ENCODE results near the gene EFEMP2.

The EFEMP2 gene

DNA sequence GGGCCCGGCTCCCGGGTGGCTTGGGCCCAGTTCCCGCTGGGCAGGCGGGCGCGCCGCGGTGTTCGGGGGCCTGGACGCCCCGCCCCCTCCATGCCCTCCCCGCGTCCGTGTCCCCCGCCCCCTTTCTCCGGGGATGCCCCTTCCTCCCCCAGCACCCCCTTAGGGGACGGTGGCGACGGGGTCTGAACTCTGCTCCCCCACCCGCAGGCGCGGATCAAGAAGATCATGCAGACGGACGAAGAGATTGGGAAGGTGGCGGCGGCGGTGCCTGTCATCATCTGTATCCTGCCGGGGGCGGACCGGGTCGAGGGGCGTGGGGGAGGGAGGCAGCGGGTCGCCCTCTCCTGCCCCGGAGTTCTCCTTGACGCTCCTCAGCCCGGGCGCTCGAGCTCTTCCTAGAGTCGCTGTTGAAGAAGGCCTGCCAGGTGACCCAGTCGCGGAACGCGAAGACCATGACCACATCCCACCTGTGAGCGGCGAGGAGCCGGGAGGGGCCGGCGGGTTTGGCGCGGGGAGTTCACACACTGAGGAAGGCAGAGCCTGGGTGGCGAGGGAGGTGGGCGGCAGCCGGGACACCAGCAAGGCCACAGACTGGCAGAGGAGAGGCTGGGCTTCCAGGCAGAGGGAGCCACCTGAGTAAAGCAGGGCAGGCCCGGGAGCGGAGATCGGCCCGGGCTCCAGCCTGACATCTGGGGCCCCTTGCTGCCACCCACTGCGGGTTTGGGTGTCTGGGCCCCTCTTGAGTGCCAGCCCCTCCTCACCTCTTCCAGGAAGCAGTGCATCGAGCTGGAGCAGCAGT is 47.2 kb upstream of the EFEMP2 start:
- H3K18ac ChIP-seq (ENCODE audit: low read length) = peak overlapping the region; percentile 84
- WGBS (ENCODE audit: extremely low coverage, insufficient coverage, insufficient read length) = no CpG with 5 or more reads among the region's 60 CpGs
- peak overlapping the region; percentile 33 for H2BK5ac ChIP-seq (ENCODE audit: low read depth, low read length, poor library complexity)
- H3K27me3 ChIP-seq (ENCODE audit: insufficient read depth, low read length) = no peaks in the 10 kb centered on the region
- H2AFZ ChIP-seq (ENCODE audit: insufficient read depth, low read length, poor library complexity) = peak overlapping the region; percentile 0
- peaks cover 38 to 42% of the 10 kb centered on the region in 2 experiments for H3K4me1 ChIP-seq (ENCODE audit: control insufficient read depth in 1 of 2, insufficient read depth in 2 of 2, low read length in 2 of 2)
- H2BK12ac ChIP-seq (ENCODE audit: low read length) = no peak overlapping the region
- peaks cover 10% of the 10 kb centered on the region for H3K79me2 ChIP-seq (ENCODE audit: control insufficient read depth, insufficient read depth, low read length, poor library complexity)
- H3K27ac ChIP-seq (ENCODE audit: low read depth, low read length) = peak overlapping the region; percentile 35
- peaks cover 19% of the 10 kb centered on the region for H3K79me1 ChIP-seq (ENCODE audit: low read length)
- peak in 1 of 2 donors; percentile 36 for DNase-seq
- H4K8ac ChIP-seq (ENCODE audit: low read depth, low read length) = peak overlapping the region; percentile 78
- peak overlapping the region; percentile 78 for H4K91ac ChIP-seq (ENCODE audit: low read depth, low read length)
- peaks cover 26 to 31% of the 10 kb centered on the region in 2 experiments for H3K36me3 ChIP-seq (ENCODE audit: control insufficient read depth in 1 of 2, insufficient read depth in 2 of 2, low read length in 2 of 2)
- no peak overlapping the region for H2AK5ac ChIP-seq (ENCODE audit: low read length)
- H3K23ac ChIP-seq (ENCODE audit: low read length) = no peak overlapping the region
- peak overlapping the region; percentile 58 for H3K4ac ChIP-seq (ENCODE audit: low read depth, low read length)
- H4K12ac ChIP-seq (ENCODE audit: low read depth, low read length) = no peak overlapping the region
- peak overlapping the region; percentile 73 for H3K4me2 ChIP-seq (ENCODE audit: low read length)
- peak overlapping the region; percentile 71 for H3K14ac ChIP-seq (ENCODE audit: low read length)
- peak overlapping the region; percentile 65 for H2BK120ac ChIP-seq (ENCODE audit: insufficient read depth, low read length, poor library complexity)
- peaks cover 2% of the 10 kb centered on the region for H3K9me3 ChIP-seq (ENCODE audit: insufficient read depth, low read depth, low read length)
- H3K4me3 ChIP-seq (ENCODE audit: low read depth, low read length) = peak overlapping the region; percentile 92
- peak overlapping the region; percentile 82 for H3K9ac ChIP-seq (ENCODE audit: low read length)

GRCh38 chr11:65919141-65919572 is 46.6 kb upstream of the EFEMP2 start, which contains the start of gene DRAP1:
DRAP1 (plus strand) TSS chr11:65919426; CDS start chr11:65919502, 76 bp downstream.
- peaks cover 39 to 43% of the 10 kb centered on the region in 2 experiments for H3K4me1 ChIP-seq (ENCODE audit: control insufficient read depth in 1 of 2, insufficient read depth in 2 of 2, low read length in 2 of 2)
- H3K9ac ChIP-seq (ENCODE audit: low read length) = peak within 1 kb of the TSS; percentile 96
- peak within 1 kb of the TSS; percentile 95 for H4K91ac ChIP-seq (ENCODE audit: low read depth, low read length)
- WGBS (ENCODE audit: extremely low coverage, insufficient coverage, insufficient read length) = no CpG with 5 or more reads among the region's 59 CpGs
- peak within 1 kb of the TSS; percentile 93 for H2BK120ac ChIP-seq (ENCODE audit: insufficient read depth, low read length, poor library complexity)
- peaks cover 10% of the 10 kb centered on the region for H3K79me2 ChIP-seq (ENCODE audit: control insufficient read depth, insufficient read depth, low read length, poor library complexity)
- no peak within 1 kb of the TSS for H3K23ac ChIP-seq (ENCODE audit: low read length)
- H3K18ac ChIP-seq (ENCODE audit: low read length) = peak within 1 kb of the TSS; percentile 99
- H3K14ac ChIP-seq (ENCODE audit: low read length) = peak within 1 kb of the TSS; percentile 98
- H3K9me3 ChIP-seq (ENCODE audit: insufficient read depth, low read depth, low read length) = peaks cover 2% of the 10 kb centered on the region
- H2BK12ac ChIP-seq (ENCODE audit: low read length) = peak within 1 kb of the TSS; percentile 32
- peak within 1 kb of the TSS; percentile 77 for H3K4me2 ChIP-seq (ENCODE audit: low read length)
- H2AFZ ChIP-seq (ENCODE audit: insufficient read depth, low read length, poor library complexity) = peak within 1 kb of the TSS; percentile 56
- H2BK5ac ChIP-seq (ENCODE audit: low read depth, low read length, poor library complexity) = peak within 1 kb of the TSS; percentile 81
- no peaks in the 10 kb centered on the region for H3K27me3 ChIP-seq (ENCODE audit: insufficient read depth, low read length)
- peak within 1 kb of the TSS; percentile 92 for H3K4me3 ChIP-seq (ENCODE audit: low read depth, low read length)
- peak within 1 kb of the TSS; percentile 93 for H4K8ac ChIP-seq (ENCODE audit: low read depth, low read length)
- H3K27ac ChIP-seq (ENCODE audit: low read depth, low read length) = peak within 1 kb of the TSS; percentile 71
- DNase-seq = peak; percentile 98 to 99
- peak within 1 kb of the TSS; percentile 88 for H3K4ac ChIP-seq (ENCODE audit: low read depth, low read length)
- H4K12ac ChIP-seq (ENCODE audit: low read depth, low read length) = peak within 1 kb of the TSS; percentile 95
- H2AK5ac ChIP-seq (ENCODE audit: low read length) = peak within 1 kb of the TSS; percentile 96
- peaks cover 26 to 31% of the 10 kb centered on the region in 2 experiments for H3K36me3 ChIP-seq (ENCODE audit: control insufficient read depth in 1 of 2, insufficient read depth in 2 of 2, low read length in 2 of 2)
- peaks cover 19% of the 10 kb centered on the region for H3K79me1 ChIP-seq (ENCODE audit: low read length)

- DNase-seq = peak in 1 of 2 donors; percentile 52
- no CpG with 5 or more reads among the region's 77 CpGs for WGBS (ENCODE audit: extremely low coverage, insufficient coverage, insufficient read length)
- peak within 1 kb of the TSS; percentile 98 for H3K14ac ChIP-seq (ENCODE audit: low read length)
These were observed 45.9 kb upstream of the EFEMP2 start, which contains the start of gene C11orf68 for GRCh38 chr11:65918211-65919140. C11orf68 (minus strand) TSS chr11:65919062; CDS start chr11:65919031, 31 bp downstream.

More at GRCh38 chr11:65918211-65919140, 45.9 kb upstream of the EFEMP2 start, which contains the start of gene C11orf68:
- H3K4ac ChIP-seq (ENCODE audit: low read depth, low read length) = peak within 1 kb of the TSS; percentile 88
- H3K4me3 ChIP-seq (ENCODE audit: low read depth, low read length) = peak within 1 kb of the TSS; percentile 92
- no peak within 1 kb of the TSS for H3K23ac ChIP-seq (ENCODE audit: low read length)
- peak within 1 kb of the TSS; percentile 96 for H3K9ac ChIP-seq (ENCODE audit: low read length)
- H3K4me1 ChIP-seq (ENCODE audit: control insufficient read depth in 1 of 2, insufficient read depth in 2 of 2, low read length in 2 of 2) = peaks cover 39 to 43% of the 10 kb centered on the region in 2 experiments
- H3K18ac ChIP-seq (ENCODE audit: low read length) = peak within 1 kb of the TSS; percentile 99
- no peaks in the 10 kb centered on the region for H3K27me3 ChIP-seq (ENCODE audit: insufficient read depth, low read length)
- peak within 1 kb of the TSS; percentile 95 for H4K91ac ChIP-seq (ENCODE audit: low read depth, low read length)
- H2BK5ac ChIP-seq (ENCODE audit: low read depth, low read length, poor library complexity) = peak within 1 kb of the TSS; percentile 81
- peaks cover 19% of the 10 kb centered on the region for H3K79me1 ChIP-seq (ENCODE audit: low read length)
- H4K8ac ChIP-seq (ENCODE audit: low read depth, low read length) = peak within 1 kb of the TSS; percentile 93
- peaks cover 2% of the 10 kb centered on the region for H3K9me3 ChIP-seq (ENCODE audit: insufficient read depth, low read depth, low read length)
- H4K12ac ChIP-seq (ENCODE audit: low read depth, low read length) = peak within 1 kb of the TSS; percentile 95
- peak within 1 kb of the TSS; percentile 71 for H3K27ac ChIP-seq (ENCODE audit: low read depth, low read length)
- peak within 1 kb of the TSS; percentile 96 for H2AK5ac ChIP-seq (ENCODE audit: low read length)
- H3K79me2 ChIP-seq (ENCODE audit: control insufficient read depth, insufficient read depth, low read length, poor library complexity) = peaks cover 10% of the 10 kb centered on the region
- peak within 1 kb of the TSS; percentile 77 for H3K4me2 ChIP-seq (ENCODE audit: low read length)
- H2BK12ac ChIP-seq (ENCODE audit: low read length) = peak within 1 kb of the TSS; percentile 32
- H3K36me3 ChIP-seq (ENCODE audit: control insufficient read depth in 1 of 2, insufficient read depth in 2 of 2, low read length in 2 of 2) = peaks cover 26 to 31% of the 10 kb centered on the region in 2 experiments
- H2BK120ac ChIP-seq (ENCODE audit: insufficient read depth, low read length, poor library complexity) = peak within 1 kb of the TSS; percentile 93
- H2AFZ ChIP-seq (ENCODE audit: insufficient read depth, low read length, poor library complexity) = peak within 1 kb of the TSS; percentile 56
